HepG2 (cell line): ENCODE measurements around the gene RSPH9. TPM values are rescaled to one million over a fixed set of nuclear protein-coding genes. Genes with fewer than 3 reads are reported as not detected.
A peak's percentile ranks its signal among the peaks of the same experiment; 100 is the strongest.

Experiments used
- HMG20B ChIP-seq: conservative IDR thresholded peaks from 2 replicates; pipeline ENCODE4 v1.6.1; 2016; ENCODE audit warnings: missing genetic modification reagents, missing compliant biosample characterization
- MAF1 ChIP-seq: sonication (generic); formaldehyde crosslinking; IDR thresholded peaks from 2 replicates; pipeline ENCODE4 v1.5.0; 2020; ENCODE audit warnings: missing genetic modification reagents, borderline replicate concordance
- NCOA2 ChIP-seq: sonication (generic); formaldehyde crosslinking; IDR thresholded peaks from 2 replicates; pipeline ENCODE4 v1.8.0; 2022; ENCODE audit warnings: inconsistent platforms
- ONECUT2 ChIP-seq: sonication (generic); formaldehyde crosslinking; IDR thresholded peaks from 2 replicates; pipeline ENCODE4 v1.4.0; 2020; ENCODE audit warnings: missing genetic modification reagents
- SNAPC4 ChIP-seq: sonication (generic); formaldehyde crosslinking; IDR thresholded peaks from 2 replicates; pipeline ENCODE4 v1.4.0; 2020; ENCODE audit warnings: mild to moderate bottlenecking, missing genetic modification reagents
- SOX6 ChIP-seq, 2 experiments: fragments of 450-650 bp in 1 of 2; sonication (generic) in 1 of 2; formaldehyde crosslinking in 1 of 2; IDR thresholded peaks; 2 replicates each; pipeline versions ENCODE4 v1.4.0 to v1.6.1; 2017 to 2020; ENCODE audit warnings: antibody characterized with exemption in 1 of 2, mild to moderate bottlenecking in 1 of 2, missing genetic modification reagents in 1 of 2
- ZBTB44 ChIP-seq: sonication (generic); formaldehyde crosslinking; IDR thresholded peaks from 2 replicates; pipeline ENCODE4 v1.4.0; 2020; ENCODE audit warnings: missing genetic modification reagents
- ZNF441 ChIP-seq: sonication (generic); formaldehyde crosslinking; IDR thresholded peaks from 2 replicates; pipeline ENCODE4 v1.7.0; 2021; ENCODE audit warnings: missing genetic modification reagents, borderline replicate concordance
- ZSCAN31 ChIP-seq: sonication (generic); formaldehyde crosslinking; IDR thresholded peaks from 2 replicates; pipeline ENCODE4 v1.5.0; 2020; ENCODE audit warnings: low read depth, mild to moderate bottlenecking, missing genetic modification reagents
- polyA plus RNA-seq, 8 experiments: library from polyadenylated mRNA; depleted of rRNA in 3 of 8; stranded (reverse) in 7 of 8; unstranded in 1 of 8; fragments of >200 nt; fragmentation: Illumina TruSeq in 4 of 8; extraction: Trizol in 4 of 8; gene quantifications; 2 replicates each; pipeline versions ENCODE4 v1.2.1 to v1.2.3, GENCODE V29; 2011 to 2016; ENCODE audit warnings: low read depth in 4 of 8, missing spikeins in 1 of 8, mixed read lengths in 1 of 8; ENCODE audit not compliant: insufficient read depth in 1 of 8
- total RNA-seq, 5 experiments: library from RNA; depleted of rRNA; stranded (reverse); fragments of >200 nt; fragmentation: Illumina TruSeq; extraction: Trizol; gene quantifications; 2 replicates each; pipeline ENCODE4 v1.2.3, GENCODE V29; 2016; ENCODE audit warnings: low read depth in 1 of 5
- TF ChIP-seq, protein P1 (sequence below), 2 experiments: sonication (generic) in 1 of 2; formaldehyde crosslinking in 1 of 2; IDR thresholded peaks; 2 replicates each; pipeline versions ENCODE4 v1.4.0 to v1.6.1; 2016 to 2020; ENCODE audit warnings: borderline replicate concordance in 1 of 2, low read depth in 1 of 2, mild to moderate bottlenecking in 1 of 2, missing genetic modification reagents in 1 of 2
- TF ChIP-seq, protein P2 (sequence below): IDR thresholded peaks from 2 replicates; pipeline ENCODE4 v1.6.1; 2016; ENCODE audit warnings: missing compliant biosample characterization, missing genetic modification reagents, borderline replicate concordance
- TF ChIP-seq, protein P3 (sequence below): sonication (generic); formaldehyde crosslinking; IDR thresholded peaks from 2 replicates; pipeline ENCODE4 v1.5.0; 2020; ENCODE audit warnings: missing genetic modification reagents, mild to moderate bottlenecking, borderline replicate concordance

The RSPH9 gene
- total and polyA plus RNA-seq, 2 of the 13 experiments (the other 11 are each of a cell fraction or from before 2014, with no cell fraction given), result 0.04 TPM; not detected in 1

DNA sequence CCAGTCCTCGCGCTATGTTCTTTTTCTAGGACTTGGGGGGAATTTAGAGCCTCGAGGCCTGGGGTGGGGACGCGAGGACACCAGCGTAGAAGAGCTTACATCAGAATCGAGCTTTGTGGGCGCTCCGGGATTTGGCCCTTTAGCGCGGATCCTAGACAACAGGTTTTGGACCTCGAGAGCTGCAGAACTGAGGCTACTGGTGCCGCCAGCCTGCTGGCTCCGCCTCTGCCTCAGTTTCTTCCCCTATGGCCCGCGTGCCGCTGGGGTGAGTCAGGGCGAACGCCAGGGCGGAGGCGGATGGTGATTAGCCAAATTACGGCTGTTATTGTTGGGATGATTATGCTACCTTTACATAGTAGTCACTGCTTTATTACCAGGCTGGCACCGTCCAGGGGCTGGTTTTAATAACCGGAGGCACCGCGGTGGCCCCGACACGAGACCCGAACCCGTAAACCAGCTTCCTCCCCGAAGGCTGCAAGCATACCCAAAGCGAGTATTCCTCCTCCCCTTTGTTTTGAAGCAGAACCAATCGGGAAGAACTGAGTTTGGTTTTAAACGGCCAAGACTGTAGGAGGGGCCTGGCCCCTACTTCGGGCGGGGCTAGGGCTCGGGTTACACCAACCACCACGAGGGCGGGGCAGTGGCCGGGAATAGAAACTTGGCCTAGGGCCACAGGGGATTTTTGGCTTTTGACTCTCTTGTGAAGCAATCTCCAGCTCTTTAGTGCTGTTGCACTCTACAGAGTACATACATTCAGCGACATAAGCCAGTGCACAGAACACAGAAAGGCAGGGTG is 15.1 kb upstream of the RSPH9 start (continued):
- TF ChIP-seq, protein P1, sequence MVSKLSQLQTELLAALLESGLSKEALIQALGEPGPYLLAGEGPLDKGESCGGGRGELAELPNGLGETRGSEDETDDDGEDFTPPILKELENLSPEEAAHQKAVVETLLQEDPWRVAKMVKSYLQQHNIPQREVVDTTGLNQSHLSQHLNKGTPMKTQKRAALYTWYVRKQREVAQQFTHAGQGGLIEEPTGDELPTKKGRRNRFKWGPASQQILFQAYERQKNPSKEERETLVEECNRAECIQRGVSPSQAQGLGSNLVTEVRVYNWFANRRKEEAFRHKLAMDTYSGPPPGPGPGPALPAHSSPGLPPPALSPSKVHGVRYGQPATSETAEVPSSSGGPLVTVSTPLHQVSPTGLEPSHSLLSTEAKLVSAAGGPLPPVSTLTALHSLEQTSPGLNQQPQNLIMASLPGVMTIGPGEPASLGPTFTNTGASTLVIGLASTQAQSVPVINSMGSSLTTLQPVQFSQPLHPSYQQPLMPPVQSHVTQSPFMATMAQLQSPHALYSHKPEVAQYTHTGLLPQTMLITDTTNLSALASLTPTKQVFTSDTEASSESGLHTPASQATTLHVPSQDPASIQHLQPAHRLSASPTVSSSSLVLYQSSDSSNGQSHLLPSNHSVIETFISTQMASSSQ (IDR thresholded peaks at IDR 0.05; ENCODE audit: low read depth), result 0 out of 2 replicates have a peak, but pooled peaks have one; percentile 37
- TF ChIP-seq, protein P1 (CRISPR knock-in tag; IDR thresholded peaks at IDR 0.05; ENCODE audit: borderline replicate concordance), result peak; percentile 65; the same call in 1 of the 2 replicates
- TF ChIP-seq ZSCAN31 (CRISPR knock-in tag) (no peak), ONECUT2 (no peak; the same call in 1 of the 2 replicates), HMG20B (CRISPR knock-in tag) (peak; percentile 25; the same call in 1 of the 2 replicates), SOX6 (IDR thresholded peaks at IDR 0.05) (no peak), SOX6 (CRISPR knock-in tag; IDR thresholded peaks at IDR 0.05) (peak; percentile 79), SNAPC4 (CRISPR knock-in tag) (peak; percentile 92), MAF1 (CRISPR knock-in tag) (no peak), ZNF441 (CRISPR knock-in tag) (peak; percentile 31), ZBTB44 (0 out of 2 replicates have a peak, but pooled peaks have one; percentile 46), NCOA2 (CRISPR knock-in tag) (no peak; the same call in 1 of the 2 replicates)
- TF ChIP-seq, protein P2, sequence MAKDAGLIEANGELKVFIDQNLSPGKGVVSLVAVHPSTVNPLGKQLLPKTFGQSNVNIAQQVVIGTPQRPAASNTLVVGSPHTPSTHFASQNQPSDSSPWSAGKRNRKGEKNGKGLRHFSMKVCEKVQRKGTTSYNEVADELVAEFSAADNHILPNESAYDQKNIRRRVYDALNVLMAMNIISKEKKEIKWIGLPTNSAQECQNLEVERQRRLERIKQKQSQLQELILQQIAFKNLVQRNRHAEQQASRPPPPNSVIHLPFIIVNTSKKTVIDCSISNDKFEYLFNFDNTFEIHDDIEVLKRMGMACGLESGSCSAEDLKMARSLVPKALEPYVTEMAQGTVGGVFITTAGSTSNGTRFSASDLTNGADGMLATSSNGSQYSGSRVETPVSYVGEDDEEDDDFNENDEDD, result 0 out of 2 replicates have a peak, but pooled peaks have one; percentile 9
- TF ChIP-seq, protein P3, sequence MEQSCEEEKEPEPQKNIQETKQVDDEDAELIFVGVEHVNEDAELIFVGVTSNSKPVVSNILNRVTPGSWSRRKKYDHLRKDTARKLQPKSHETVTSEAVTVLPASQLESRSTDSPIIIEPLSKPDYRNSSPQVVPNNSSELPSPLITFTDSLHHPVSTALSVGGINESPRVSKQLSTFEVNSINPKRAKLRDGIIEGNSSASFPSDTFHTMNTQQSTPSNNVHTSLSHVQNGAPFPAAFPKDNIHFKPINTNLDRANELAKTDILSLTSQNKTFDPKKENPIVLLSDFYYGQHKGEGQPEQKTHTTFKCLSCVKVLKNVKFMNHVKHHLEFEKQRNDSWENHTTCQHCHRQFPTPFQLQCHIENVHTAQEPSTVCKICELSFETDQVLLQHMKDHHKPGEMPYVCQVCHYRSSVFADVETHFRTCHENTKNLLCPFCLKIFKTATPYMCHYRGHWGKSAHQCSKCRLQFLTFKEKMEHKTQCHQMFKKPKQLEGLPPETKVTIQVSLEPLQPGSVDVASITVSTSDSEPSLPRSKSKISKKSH, result peak; percentile 61; the same call in 1 of the 2 replicates
